Spleen (tissue), 11 donors: Measurements from ENCODE around the gene FANCF. TPM values are rescaled to one million over a fixed set of nuclear protein-coding genes. Genes with fewer than 3 reads are reported as not detected.

Experiments used
- DNase-seq: peaks from one replicate; pipeline ENCODE4 v3.0.0-alpha.2; 2020
- H3K27ac ChIP-seq, 8 donors: fragments of 200-600 bp; sonication (generic) in 7 of 8; 1 replicate in 4 of 8; 2 replicates in 4 of 8; pipeline versions ENCODE4 v1.5.0 to v1.8.0; 2016 to 2021; ENCODE audit warnings: inconsistent platforms in 4 of 8, mild to moderate bottlenecking in 4 of 8, moderate library complexity in 1 of 8
- H3K27me3 ChIP-seq, 7 donors: fragments of 200-600 bp; sonication (generic) in 6 of 7; replicated peaks in 1 of 7; 1 replicate in 4 of 7; 2 replicates in 3 of 7; pipeline versions ENCODE4 v1.5.0 to v1.8.0; 2016 to 2021; ENCODE audit warnings: inconsistent platforms in 3 of 7, mild to moderate bottlenecking in 1 of 7
- H3K36me3 ChIP-seq, 6 donors: fragments of 200-600 bp; sonication (generic) in 5 of 6; 1 replicate in 4 of 6; 2 replicates in 2 of 6; pipeline versions ENCODE4 v1.5.0 to v1.8.0; 2016 to 2021; ENCODE audit warnings: inconsistent platforms in 2 of 6
- H3K4me1 ChIP-seq, 6 donors: fragments of 200-600 bp; sonication (generic) in 5 of 6; 1 replicate in 3 of 6; 2 replicates in 3 of 6; pipeline versions ENCODE4 v1.5.0 to v1.8.0; 2016 to 2021; ENCODE audit warnings: inconsistent platforms in 3 of 6
- H3K4me3 ChIP-seq, 8 donors: fragments of 200-600 bp; sonication (generic) in 7 of 8; 1 replicate in 4 of 8; 2 replicates in 4 of 8; pipeline versions ENCODE4 v1.5.0 to v1.8.0; 2016 to 2021; ENCODE audit warnings: inconsistent platforms in 4 of 8, mild to moderate bottlenecking in 4 of 8, moderate library complexity in 2 of 8
- H3K9me3 ChIP-seq, 8 donors: fragments of 200-600 bp; sonication (generic) in 7 of 8; 1 replicate in 4 of 8; 2 replicates in 4 of 8; pipeline versions ENCODE4 v1.5.0 to v1.8.0; 2016 to 2021; ENCODE audit warnings: inconsistent platforms in 4 of 8
- POLR2A ChIP-seq, 3 donors: fragments of 450-650 bp; IDR thresholded peaks; one replicate each; pipeline ENCODE4 v1.5.1; 2017; ENCODE audit warnings: antibody characterized with exemption in 3 of 3, mild to moderate bottlenecking in 1 of 3
- POLR2AphosphoS5 ChIP-seq, 3 donors: sonication (generic); formaldehyde crosslinking; IDR thresholded peaks; one replicate each; pipeline ENCODE4 v1.5.1; 2017; ENCODE audit warnings: antibody characterized with exemption in 3 of 3
- WGBS, 5 donors: extraction: QIAGEN DNeasy Blood & Tissue Kit in 3 of 5; methylation state at CpG; one replicate each; pipeline versions ENCODE4 v1.1.5 to v1.1.7; 2013 to 2018; 5-methylcytosine and 5-hydroxymethylcytosine counted together
- intact Hi-C: fragments of 100-400 bp; cut with DNase I; formaldehyde crosslinking; loops from one replicate; pipeline ENCODE4 v1.15.0; 2023; ENCODE audit warnings: low total_unique reads
- polyA plus RNA-seq, 3 donors: library from polyadenylated mRNA; stranded (reverse); fragments of 200-250 nt; gene quantifications; one replicate each; pipeline ENCODE4 v1.2.1, GENCODE V29; 2013
- total RNA-seq, 7 donors: library from RNA; depleted of rRNA in 3 of 7; stranded (reverse); fragments of >200 nt in 3 of 7; fragmentation: NEBNext Ultra II Directional in 4 of 7; extraction: Animal tissue kit (Norgen Biotek cat#: 25700) in 4 of 7; gene quantifications; one replicate each; pipeline versions ENCODE4 v1.1.0 to v1.2.1, GENCODE V29; 2016 to 2021
- TF ChIP-seq, protein P1 (sequence below), 11 experiments: fragments of 200-600 bp in 7 of 11; fragments of 450-650 bp in 4 of 11; sonication (generic) in 4 of 11; IDR thresholded peaks in 8 of 11; conservative IDR thresholded peaks in 3 of 11; 1 replicate in 7 of 11; 2 replicates in 4 of 11; pipeline versions ENCODE4 v1.4.0 to v1.8.0; 2016 to 2021; ENCODE audit warnings: antibody characterized with exemption in 11 of 11, inconsistent platforms in 4 of 11, mild to moderate bottlenecking in 1 of 11
- donor health status: healthy with polysubstance abuse.
- donor health status: DM: no; HTN: no; CAD: no; lungs with moderate emphysema.
- donor health status: DM: no; HTN: no; CAD: no.
- donor health status: Bipolar disorder and iron deficiency.
- donor health status: healthy.
- donor health status: DM: no; HTN: no; CAD: no.
- donor health status: DM: yes; HTN: yes; CAD: no.

The FANCF gene
- total and polyA plus RNA-seq, 10 donors = 12.2 to 15.7 (median 13.3) TPM

- Histone ChIP-seq H3K27ac (no peak overlapping the region), H3K4me3 (no peak overlapping the region), H3K9me3 (no peaks in the 10 kb centered on the region), H3K36me3 (no peaks in the 10 kb centered on the region), H3K27me3 (no peaks in the 10 kb centered on the region), H3K4me1 (no peaks in the 10 kb centered on the region)
- intact Hi-C loops = no loop called here
- no peak for DNase-seq
- TF ChIP-seq POLR2A (IDR thresholded peaks at IDR 0.05) (no peak), POLR2AphosphoS5 (IDR thresholded peaks at IDR 0.05) (no peak)
- TF ChIP-seq, protein P1, sequence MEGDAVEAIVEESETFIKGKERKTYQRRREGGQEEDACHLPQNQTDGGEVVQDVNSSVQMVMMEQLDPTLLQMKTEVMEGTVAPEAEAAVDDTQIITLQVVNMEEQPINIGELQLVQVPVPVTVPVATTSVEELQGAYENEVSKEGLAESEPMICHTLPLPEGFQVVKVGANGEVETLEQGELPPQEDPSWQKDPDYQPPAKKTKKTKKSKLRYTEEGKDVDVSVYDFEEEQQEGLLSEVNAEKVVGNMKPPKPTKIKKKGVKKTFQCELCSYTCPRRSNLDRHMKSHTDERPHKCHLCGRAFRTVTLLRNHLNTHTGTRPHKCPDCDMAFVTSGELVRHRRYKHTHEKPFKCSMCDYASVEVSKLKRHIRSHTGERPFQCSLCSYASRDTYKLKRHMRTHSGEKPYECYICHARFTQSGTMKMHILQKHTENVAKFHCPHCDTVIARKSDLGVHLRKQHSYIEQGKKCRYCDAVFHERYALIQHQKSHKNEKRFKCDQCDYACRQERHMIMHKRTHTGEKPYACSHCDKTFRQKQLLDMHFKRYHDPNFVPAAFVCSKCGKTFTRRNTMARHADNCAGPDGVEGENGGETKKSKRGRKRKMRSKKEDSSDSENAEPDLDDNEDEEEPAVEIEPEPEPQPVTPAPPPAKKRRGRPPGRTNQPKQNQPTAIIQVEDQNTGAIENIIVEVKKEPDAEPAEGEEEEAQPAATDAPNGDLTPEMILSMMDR (IDR thresholded peaks at IDR 0.05 in 8 of 11, conservative IDR thresholded peaks at IDR 0.05 in 3 of 11) = no peak
These were observed 15.9 kb upstream of the FANCF start for GRCh38 chr11:22641559-22641958.

DNA sequence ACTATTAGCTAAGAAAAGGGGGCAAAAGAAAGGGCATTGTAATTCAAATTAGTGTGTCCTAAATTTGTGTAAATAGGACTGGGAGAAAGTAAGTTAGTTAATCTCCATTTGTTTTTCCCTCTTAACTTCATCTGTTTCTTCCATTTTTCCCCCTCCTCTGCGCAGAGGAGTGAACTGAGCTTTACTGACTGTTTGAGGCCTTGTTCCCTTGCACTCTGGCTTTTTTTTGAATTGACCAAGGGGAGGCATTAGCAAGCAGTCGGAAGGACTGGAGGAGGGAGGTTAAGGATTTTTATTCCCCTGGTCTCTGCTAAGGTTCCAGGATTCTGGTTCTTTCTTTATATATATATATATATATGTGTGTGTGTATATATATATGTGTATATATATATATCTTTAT, 15.2 kb upstream of the FANCF start:
- TF ChIP-seq POLR2AphosphoS5 (IDR thresholded peaks at IDR 0.05) (no peak), POLR2A (IDR thresholded peaks at IDR 0.05) (no peak)
- TF ChIP-seq, protein P1 (IDR thresholded peaks at IDR 0.05 in 8 of 11, conservative IDR thresholded peaks at IDR 0.05 in 3 of 11) = no peak
- WGBS, 5 donors = 89 to 98% (median 90%) methylated on average over 2 of the region's 2 CpGs
- DNase-seq = no peak
- Histone ChIP-seq H3K36me3 (no peaks in the 10 kb centered on the region), H3K9me3 (no peaks in the 10 kb centered on the region), H3K27ac (no peak overlapping the region), H3K4me1 (no peaks in the 10 kb centered on the region), H3K27me3 (no peaks in the 10 kb centered on the region), H3K4me3 (no peak overlapping the region)
- intact Hi-C loops = no loop called here

- Histone ChIP-seq H3K4me1 (no peaks in the 10 kb centered on the region), H3K9me3 (no peaks in the 10 kb centered on the region), H3K27me3 (no peaks in the 10 kb centered on the region), H3K27ac (no peak overlapping the region), H3K4me3 (no peak overlapping the region), H3K36me3 (no peaks in the 10 kb centered on the region)
- 0 to 46% (median 0%) methylated on average over 1 of the region's 1 CpG for WGBS, 5 donors
- TF ChIP-seq, protein P1 (IDR thresholded peaks at IDR 0.05 in 8 of 11, conservative IDR thresholded peaks at IDR 0.05 in 3 of 11) = no peak
- TF ChIP-seq POLR2A (IDR thresholded peaks at IDR 0.05) (no peak), POLR2AphosphoS5 (IDR thresholded peaks at IDR 0.05) (no peak)
- intact Hi-C loops = no loop called here
- no peak for DNase-seq
These were observed 10.1 kb upstream of the FANCF start for GRCh38 chr11:22635689-22636088.

DNA sequence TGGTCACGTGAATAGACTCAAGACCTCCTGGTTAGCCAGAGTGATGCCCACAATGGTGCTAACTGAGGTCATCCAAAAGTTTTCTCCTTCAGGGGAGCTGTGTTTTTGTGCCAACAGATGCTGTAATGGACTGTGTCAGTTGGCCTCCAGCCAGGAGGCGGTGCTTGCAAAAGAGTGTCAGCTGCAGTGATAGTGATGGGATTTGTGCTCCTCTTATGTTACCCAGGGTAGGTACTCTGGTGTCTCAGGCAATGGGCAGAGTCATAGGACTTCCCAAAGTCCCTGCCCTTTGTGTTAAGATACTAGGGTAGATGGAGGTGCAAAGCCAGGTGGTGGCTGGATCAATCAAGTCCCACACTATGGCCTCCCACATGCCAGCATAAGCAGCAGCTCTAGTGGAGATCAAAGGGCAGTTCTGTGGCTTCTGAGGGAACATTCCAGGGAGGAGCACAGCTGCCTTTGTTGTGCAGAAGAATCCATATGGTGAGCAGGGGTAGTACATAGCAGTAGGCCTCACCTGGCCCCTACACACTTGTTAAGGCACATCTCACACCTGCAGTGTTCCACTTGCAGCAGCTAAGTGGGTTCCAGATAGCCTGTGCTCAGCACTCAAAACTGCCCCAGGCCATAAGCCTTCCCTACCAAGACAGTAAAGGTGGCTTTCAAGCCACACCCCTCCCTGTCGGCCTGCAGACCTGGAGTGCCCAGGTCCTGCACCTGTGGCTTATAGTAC, 9.4 kb upstream of the FANCF start:
- DNase-seq = peak; percentile 40
- Histone ChIP-seq H3K4me1 (no peaks in the 10 kb centered on the region), H3K9me3 (no peaks in the 10 kb centered on the region), H3K36me3 (no peaks in the 10 kb centered on the region), H3K27me3 (no peaks in the 10 kb centered on the region), H3K4me3 (no peak overlapping the region), H3K27ac (no peak overlapping the region)
- intact Hi-C loops = no loop called here
- 90 to 96% (median 92%) methylated on average over 3 of the region's 3 CpGs for WGBS, 5 donors
- TF ChIP-seq POLR2AphosphoS5 (IDR thresholded peaks at IDR 0.05) (no peak), POLR2A (IDR thresholded peaks at IDR 0.05) (no peak)
- TF ChIP-seq, protein P1 (IDR thresholded peaks at IDR 0.05 in 8 of 11, conservative IDR thresholded peaks at IDR 0.05 in 3 of 11) = no peak
